Ramos (cell line): ENCODE data around the gene SETDB2.
"Not testable (repeated sequence)": the region's sequence is repeated elsewhere in the genome, so short reads cannot be mapped to it uniquely, and the experiment has no call there.

Source experiments
- in situ Hi-C: fragments of 300-500 bp; cut with MboI; formaldehyde crosslinking; loops from one replicate; pipeline ENCODE4 v1.14.3; 2022; ENCODE audit warnings: low sequenced_read_pairs; ENCODE audit not compliant: unreplicated experiment

Gene SETDB2

DNA sequence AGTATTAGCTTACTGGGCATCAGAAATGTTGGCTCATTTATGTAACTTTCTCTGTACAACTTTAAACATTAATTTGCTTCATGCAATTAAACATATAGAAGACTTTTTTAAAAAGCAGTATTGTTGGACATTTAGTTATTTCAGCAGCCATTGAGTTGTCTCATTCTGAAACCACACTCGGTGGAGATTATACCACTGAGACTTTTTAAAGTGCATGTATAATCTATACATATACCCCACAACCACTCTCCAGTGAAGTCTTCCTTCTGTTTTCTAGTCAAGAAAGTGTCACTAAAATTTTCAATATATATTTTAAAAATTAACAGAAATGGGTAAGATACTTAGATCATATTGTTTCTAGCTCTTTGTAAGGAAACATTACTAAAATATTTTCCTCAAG lies 15.5 kb downstream of the SETDB2 start:
- in situ Hi-C loops, result no loop called here

DNA sequence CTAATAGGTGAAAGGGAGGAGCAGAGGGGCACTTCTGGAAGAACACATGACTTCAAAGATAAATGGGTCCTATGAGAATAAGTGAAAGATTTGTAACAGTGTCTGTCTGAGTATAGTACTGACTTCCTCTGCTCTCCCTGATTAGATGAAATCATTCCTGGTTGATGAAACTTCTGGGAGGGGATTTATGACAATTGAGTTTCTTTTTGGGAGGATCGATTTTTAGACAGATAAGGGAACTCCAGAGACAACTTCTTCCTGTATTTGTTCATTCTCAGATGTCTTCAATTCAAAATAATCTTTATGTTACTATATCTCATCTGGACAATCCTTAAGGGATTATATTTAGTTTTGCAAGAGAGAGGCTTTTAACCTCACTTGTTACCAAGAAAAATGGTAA lies 20.0 kb downstream of the SETDB2 start:
- in situ Hi-C loops, result no loop called here

- in situ Hi-C loops, result no loop called here
Observed at GRCh38 chr13:49464621-49465325, 20.7 kb downstream of the SETDB2 start.

DNA sequence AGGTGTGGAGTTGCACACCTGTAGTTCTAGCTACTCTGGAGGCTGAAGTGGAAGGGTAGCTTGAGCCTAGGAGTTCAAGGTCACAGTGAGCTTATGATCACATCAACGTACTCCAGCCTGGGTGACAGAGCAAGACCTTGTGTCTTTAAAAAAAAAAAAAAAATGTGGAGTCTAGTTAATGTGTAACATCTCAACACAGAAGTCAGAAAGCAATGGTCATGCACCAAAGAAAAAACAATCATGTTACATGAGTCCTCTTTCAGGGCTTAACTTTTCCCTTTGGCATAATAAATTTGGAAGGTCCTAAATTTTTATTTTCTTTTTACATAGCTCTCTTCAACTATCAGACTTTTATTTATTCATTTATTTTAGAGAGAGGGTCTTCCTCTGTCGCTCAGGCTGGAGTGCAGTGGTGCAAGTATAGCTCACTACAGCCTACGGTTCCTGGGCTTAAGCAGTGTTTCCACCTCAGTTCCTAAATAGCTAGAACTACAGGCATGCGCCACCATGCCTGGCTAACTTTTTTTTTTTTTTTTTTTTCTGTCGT lies 22.3 kb downstream of the SETDB2 start:
- in situ Hi-C loops, result no loop called here

DNA sequence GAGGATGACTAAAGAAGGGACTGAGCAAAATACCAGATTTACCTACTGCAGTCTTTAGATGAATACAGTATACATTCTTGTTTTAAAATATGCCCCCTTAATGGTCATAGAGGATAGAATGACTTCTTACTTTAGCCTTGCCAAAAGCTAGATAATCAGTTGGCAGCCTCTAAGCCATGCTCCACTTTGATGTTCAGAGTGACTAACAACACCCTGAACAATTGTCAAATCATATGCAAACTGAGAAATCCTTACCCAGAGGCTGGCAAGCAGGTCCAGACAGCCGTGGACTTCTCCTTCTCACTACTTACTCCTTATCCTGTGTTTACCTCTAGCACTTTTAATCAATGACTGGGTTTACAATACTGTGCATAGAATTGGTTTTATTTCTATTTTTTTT lies 28.1 kb downstream of the SETDB2 start:
- in situ Hi-C loops, result no loop called here

- in situ Hi-C loops, result no loop called here
Observed at GRCh38 chr13:49476529-49476928, 32.5 kb downstream of the SETDB2 start.

- in situ Hi-C loops, result no loop called here
Observed at GRCh38 chr13:49481788-49482187, 37.7 kb downstream of the SETDB2 start.

GRCh38 chr13:49488563-49488962 lies 44.5 kb downstream of the SETDB2 start:
- in situ Hi-C loops, result no loop called here

DNA sequence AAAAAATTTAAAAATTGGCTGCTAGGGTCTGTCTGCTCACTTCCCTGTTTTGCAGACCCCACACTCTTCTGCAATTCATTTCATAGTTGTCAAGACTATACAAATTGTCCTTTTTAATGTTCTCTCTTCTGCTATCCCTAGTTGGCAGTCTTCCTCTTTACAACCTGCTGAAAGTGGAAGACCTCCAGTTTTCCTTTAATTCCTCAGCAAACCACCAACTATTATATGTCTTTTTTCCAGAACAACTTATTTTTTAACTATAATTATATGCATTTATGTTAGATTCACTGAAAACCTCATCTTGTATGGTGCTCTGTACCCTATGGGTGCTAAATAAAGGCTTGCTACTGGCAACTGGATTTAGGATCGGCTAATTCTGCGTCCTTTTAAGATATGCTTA lies 50.6 kb downstream of the SETDB2 start:
- in situ Hi-C loops, result no loop called here

GRCh38 chr13:49495783-49496762 lies 52.0 kb downstream of the SETDB2 start, which contains the start of gene PHF11:
PHF11 (plus strand) TSS chr13:49495953; CDS start chr13:49496002, 49 bp downstream.
- in situ Hi-C loops, result no loop called here

DNA sequence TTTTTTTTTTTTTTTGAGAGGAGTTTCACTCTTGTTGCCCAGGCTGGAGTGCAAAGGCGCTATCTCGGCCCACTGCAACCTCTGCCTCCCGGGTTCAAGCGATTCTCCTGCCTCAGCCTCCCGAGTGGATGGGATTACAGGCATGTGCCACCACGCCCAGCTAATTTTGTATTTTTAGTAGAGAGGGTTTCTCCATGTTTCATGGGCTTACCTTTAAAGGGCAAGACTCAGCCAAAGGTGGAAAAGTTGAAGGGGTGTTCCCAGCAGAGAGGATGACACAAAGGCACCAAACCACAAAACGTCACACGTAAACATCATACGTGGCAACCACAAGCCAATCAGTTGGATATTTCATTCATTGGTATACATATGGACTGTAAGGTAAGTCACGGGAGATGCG lies 52.8 kb downstream of the SETDB2 start:
- in situ Hi-C loops, result not testable (repeated sequence)

DNA sequence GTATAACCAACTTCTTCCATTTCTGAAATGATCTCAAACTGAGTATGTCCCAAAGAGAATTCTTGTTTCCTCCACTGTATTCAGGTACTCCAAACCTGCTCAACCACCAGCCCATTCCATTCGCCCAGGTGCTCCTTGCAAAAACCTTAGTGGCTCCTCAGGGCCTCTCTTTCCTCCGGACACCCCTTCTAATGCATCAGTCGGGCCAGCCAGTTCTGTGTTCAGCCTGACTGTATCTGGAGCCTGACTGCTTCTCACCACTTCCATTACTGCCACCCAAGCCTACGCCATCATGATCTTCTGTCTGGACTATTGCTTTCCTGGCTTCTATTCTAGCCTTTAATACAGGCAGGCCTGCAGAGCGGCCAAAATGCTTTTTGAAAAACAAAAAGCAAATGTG lies 53.2 kb downstream of the SETDB2 start:
- in situ Hi-C loops, result no loop called here

DNA sequence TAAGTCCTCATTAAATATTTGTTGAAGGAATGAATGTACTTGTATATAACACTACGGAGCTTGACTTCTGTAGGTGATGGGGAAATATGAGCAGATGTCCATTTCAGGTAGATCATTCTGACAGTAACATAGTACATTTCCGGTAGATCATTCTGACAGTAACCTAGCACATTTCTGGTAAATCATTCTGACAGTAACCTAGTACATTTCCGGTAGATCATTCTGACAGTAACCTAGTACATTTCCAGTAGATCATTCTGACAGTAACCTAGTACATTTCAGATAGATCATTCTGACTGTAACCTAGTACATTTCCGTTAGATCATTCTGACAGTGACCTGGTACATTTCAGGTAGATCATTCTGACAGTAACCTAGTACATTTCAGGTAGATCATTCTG lies 54.1 kb downstream of the SETDB2 start:
- in situ Hi-C loops, result no loop called here

DNA sequence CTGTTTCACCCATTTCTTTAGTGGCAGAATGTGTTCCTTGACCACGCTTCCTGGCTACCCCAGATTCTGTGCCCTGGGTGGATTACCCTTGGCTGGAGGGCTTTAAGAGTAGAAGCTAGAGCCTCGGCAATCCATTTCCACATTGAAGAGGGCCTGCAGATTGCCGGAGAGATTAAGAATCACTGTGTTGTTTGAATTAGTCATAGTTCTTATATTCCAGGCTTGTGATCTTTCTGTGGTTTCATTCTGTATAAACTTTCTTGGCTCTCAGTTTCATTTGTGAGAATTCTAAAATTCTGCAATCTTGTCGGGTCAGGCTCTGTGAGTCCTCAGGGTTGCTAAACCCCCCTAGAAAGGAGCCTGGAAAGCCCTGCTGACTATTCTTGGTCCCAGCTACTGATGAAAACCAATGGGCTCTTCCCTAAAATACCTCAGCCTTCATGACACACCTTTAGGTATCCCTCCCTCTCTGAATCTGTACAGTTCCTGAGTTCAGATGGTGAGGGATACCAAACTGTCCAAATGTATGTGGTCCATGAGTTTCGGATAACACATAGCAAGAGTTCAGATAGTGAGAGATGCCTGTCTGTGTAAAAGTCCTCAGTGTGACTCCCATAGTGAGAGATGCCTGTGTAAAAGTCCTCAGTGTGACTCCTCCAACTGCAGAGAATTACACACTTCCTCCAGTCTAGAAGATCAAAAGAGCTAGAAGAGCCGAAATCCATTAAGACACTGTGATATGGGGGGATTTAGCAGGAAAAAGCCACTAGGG lies 56.0 kb downstream of the SETDB2 start:
- in situ Hi-C loops, result no loop called here

DNA sequence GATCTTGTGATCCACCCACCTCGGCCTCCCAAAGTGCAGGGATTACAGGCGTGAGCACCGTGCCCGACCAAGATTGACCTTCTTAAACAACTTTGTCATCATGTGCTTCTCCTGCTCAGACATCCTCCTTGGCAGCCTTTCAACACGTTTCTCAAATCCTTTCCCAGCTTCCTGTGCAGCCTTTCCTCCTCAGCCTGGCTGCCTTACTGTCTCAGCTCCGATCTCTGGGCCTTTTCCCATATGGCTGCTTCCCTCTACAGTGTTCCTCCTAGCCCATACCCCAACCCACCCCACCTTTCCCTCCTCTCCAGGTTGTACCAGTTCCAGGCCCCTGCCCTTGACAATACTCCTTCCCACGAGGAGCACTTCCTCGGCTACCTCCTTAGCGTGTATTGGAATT lies 58.9 kb downstream of the SETDB2 start:
- in situ Hi-C loops, result no loop called here

DNA sequence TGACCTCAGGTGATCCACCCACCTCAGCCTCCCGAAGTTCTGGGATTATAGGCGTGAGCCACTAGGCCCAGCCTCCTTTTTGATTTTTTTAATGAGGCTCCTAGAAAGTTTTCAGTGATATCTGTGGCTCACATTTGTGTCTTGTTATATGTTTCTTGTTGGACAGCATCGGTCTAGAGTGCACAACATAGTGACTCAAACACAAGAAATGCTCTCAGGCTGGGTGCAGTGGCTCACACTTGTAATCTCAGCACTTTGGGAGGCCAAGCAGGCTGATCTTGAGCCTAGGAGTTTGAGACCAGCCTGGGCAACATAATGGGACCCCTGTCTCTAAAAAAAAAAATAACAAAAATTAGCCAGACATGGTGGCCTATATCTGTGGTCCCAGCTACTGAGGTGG lies 59.9 kb downstream of the SETDB2 start:
- in situ Hi-C loops, result no loop called here

GRCh38 chr13:49512578-49512977 lies 68.5 kb downstream of the SETDB2 start:
- in situ Hi-C loops, result no loop called here

- in situ Hi-C loops, result no loop called here
Observed at GRCh38 chr13:49516467-49516866, 72.4 kb downstream of the SETDB2 start.

GRCh38 chr13:49517461-49517860 lies 73.4 kb downstream of the SETDB2 start:
- in situ Hi-C loops, result no loop called here

GRCh38 chr13:49521224-49521623 lies 77.2 kb downstream of the SETDB2 start:
- in situ Hi-C loops, result no loop called here
